ENCODE data around the gene EID2. TPM values are rescaled to one million over a fixed set of nuclear protein-coding genes. Genes with fewer than 3 reads are reported as not detected.
A peak's percentile ranks its signal among the peaks of the same experiment; 100 is the strongest.

EID2 gene
- total RNA-seq: 10 to 100 TPM; 13.9 to 32.9 (median 25.3) TPM
- polyA plus RNA-seq: 10 to 100 TPM; 19.2 to 31.7 (median 27.8) TPM
- long read RNA-seq, donor 1, transcript EID2-201 (1 exons, 1,629 nt): major isoform, 27 of 27 reads
- long read RNA-seq, donor 1, partial matches to known transcripts: 0 of 27 reads
- long read RNA-seq, donor 1, other reads (novel, unspliced or antisense): 0 of 27 reads
- long read RNA-seq, donor 2, transcript EID2-201 (1 exons, 1,629 nt): major isoform, 14 of 14 reads
- long read RNA-seq, donor 2, partial matches to known transcripts: 0 of 14 reads
- long read RNA-seq, donor 2, other reads (novel, unspliced or antisense): 0 of 14 reads
- long read RNA-seq, donor 3, transcript EID2-201 (1 exons, 1,629 nt): major isoform, 31 of 31 reads
- long read RNA-seq, donor 3, partial matches to known transcripts: 0 of 31 reads
- long read RNA-seq, donor 3, other reads (novel, unspliced or antisense): 0 of 31 reads
- long read RNA-seq, donor 4, partial matches to known transcripts: 0 of 3 reads
- long read RNA-seq, donor 4, other reads (novel, unspliced or antisense): 0 of 3 reads
- long read RNA-seq, donor 5, transcript EID2-201 (1 exons, 1,629 nt): major isoform, 65 of 65 reads
- long read RNA-seq, donor 5, partial matches to known transcripts: 0 of 65 reads
- long read RNA-seq, donor 5, other reads (novel, unspliced or antisense): 0 of 65 reads
- long read RNA-seq, donor 6, partial matches to known transcripts: 0 of 1 reads
- long read RNA-seq, donor 6, other reads (novel, unspliced or antisense): 0 of 1 reads
- long read RNA-seq, donor 7, transcript EID2-201 (1 exons, 1,629 nt): major isoform, 15 of 15 reads
- long read RNA-seq, donor 7, partial matches to known transcripts: 0 of 15 reads
- long read RNA-seq, donor 7, other reads (novel, unspliced or antisense): 0 of 15 reads
- long read RNA-seq, donor 8, transcript EID2-201 (1 exons, 1,629 nt): major isoform, 27 of 27 reads
- long read RNA-seq, donor 8, partial matches to known transcripts: 0 of 27 reads
- long read RNA-seq, donor 8, other reads (novel, unspliced or antisense): 0 of 27 reads
- long read RNA-seq, donor 9, transcript EID2-201 (1 exons, 1,629 nt): major isoform, 13 of 13 reads
- long read RNA-seq, donor 9, partial matches to known transcripts: 0 of 13 reads
- long read RNA-seq, donor 9, other reads (novel, unspliced or antisense): 0 of 13 reads
- long read RNA-seq, donor 10, transcript EID2-201 (1 exons, 1,629 nt): major isoform, 15 of 15 reads
- long read RNA-seq, donor 10, partial matches to known transcripts: 0 of 15 reads
- long read RNA-seq, donor 10, other reads (novel, unspliced or antisense): 0 of 15 reads

GRCh38 chr19:39539518-39540332 lies at the start of gene EID2:
EID2 (minus strand) TSS chr19:39540161; CDS start chr19:39540079, 82 bp downstream.
- 0 to 1% (median 0%) methylated on average over 21 to 84 of the region's 84 CpGs for WGBS, 4 donors
- peak; percentile 94 to 98 (median 96) for DNase-seq
- Histone ChIP-seq H3K36me3 (replicated peaks in 1 of 2) (no peaks in the 10 kb centered on the region), H3K27me3 (no peaks in the 10 kb centered on the region), H3K27ac (peak within 1 kb of the TSS; percentile 93 to 100 (median 97)), H3K4me1 (replicated peaks in 1 of 2) (peaks cover 10 to 24% of the 10 kb centered on the region in 2 donors), H3K9me3 (replicated peaks in 1 of 3) (no peaks in the 10 kb centered on the region), H3K4me3 (peak within 1 kb of the TSS; percentile 68 to 92 (median 78))
- intact Hi-C loops (cut with DNase I): loop anchor here in 1 of 2 donors (10.0 kb wide), 2 partner anchors 65 to 95 kb away; partner anchors contain the start of gene SUPT5H
- TF ChIP-seq POLR2A (IDR thresholded peaks at IDR 0.05): peak; percentile 92 to 98
- TF ChIP-seq, protein P1, sequence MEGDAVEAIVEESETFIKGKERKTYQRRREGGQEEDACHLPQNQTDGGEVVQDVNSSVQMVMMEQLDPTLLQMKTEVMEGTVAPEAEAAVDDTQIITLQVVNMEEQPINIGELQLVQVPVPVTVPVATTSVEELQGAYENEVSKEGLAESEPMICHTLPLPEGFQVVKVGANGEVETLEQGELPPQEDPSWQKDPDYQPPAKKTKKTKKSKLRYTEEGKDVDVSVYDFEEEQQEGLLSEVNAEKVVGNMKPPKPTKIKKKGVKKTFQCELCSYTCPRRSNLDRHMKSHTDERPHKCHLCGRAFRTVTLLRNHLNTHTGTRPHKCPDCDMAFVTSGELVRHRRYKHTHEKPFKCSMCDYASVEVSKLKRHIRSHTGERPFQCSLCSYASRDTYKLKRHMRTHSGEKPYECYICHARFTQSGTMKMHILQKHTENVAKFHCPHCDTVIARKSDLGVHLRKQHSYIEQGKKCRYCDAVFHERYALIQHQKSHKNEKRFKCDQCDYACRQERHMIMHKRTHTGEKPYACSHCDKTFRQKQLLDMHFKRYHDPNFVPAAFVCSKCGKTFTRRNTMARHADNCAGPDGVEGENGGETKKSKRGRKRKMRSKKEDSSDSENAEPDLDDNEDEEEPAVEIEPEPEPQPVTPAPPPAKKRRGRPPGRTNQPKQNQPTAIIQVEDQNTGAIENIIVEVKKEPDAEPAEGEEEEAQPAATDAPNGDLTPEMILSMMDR (IDR thresholded peaks at IDR 0.05): peak; percentile 68 to 90 (median 82)

DNA sequence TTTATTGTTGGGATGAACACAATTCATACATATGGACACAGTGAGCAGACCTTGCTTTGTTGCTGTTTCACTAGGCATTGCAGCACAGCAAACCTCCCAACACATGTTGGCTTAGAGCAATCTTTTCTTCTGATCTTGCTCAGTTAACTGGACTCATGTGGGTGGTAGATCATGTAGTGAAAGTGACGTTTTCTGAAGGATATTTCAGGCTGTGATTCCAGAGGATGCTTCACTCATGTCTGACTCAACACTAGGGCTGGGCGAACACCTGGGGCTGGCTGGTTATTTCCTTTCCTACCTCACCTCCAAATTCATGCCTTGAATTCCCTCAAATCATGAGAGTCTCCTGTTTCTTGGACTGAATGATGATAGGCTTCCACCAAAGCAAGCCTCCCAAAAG lies 48.1 kb upstream of the EID2 start:
- 19 to 36% (median 35%) methylated on average over 2 of the region's 2 CpGs for WGBS, 4 donors
- no peaks in the 10 kb centered on the region for H3K36me3 ChIP-seq (replicated peaks in 1 of 2)
- no peak overlapping the region for H3K4me3 ChIP-seq
- H3K4me1 ChIP-seq (replicated peaks in 1 of 2): no peaks in the 10 kb centered on the region
- TF ChIP-seq, protein P1 (IDR thresholded peaks at IDR 0.05): no peak
- no peak for TF ChIP-seq POLR2A (IDR thresholded peaks at IDR 0.05)
- intact Hi-C loops (cut with DNase I): no loop called here
- H3K27ac ChIP-seq: no peak overlapping the region
- no peaks in the 10 kb centered on the region for H3K9me3 ChIP-seq (replicated peaks in 1 of 3)
- H3K27me3 ChIP-seq: no peaks in the 10 kb centered on the region
- no peak for DNase-seq

DNA sequence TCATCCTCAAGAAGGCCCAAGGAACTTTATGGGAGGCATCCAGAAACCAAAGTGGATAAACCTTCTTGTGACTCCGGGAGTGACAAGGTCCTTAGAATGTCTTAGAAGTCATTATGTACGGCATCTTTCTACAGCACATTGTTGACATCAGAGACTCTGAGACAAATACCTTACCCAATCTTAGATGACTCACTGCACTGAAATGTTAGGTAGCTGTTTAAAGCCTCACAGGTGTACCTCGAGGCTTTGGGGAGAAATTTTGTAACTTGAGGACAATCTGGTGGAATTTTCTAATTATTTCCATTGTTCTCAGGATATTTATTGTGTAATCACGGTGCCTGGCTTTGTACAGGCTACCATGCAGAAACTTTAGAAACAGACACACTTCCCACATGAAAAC lies 47.5 kb upstream of the EID2 start:
- intact Hi-C loops (cut with DNase I): no loop called here
- Histone ChIP-seq H3K36me3 (replicated peaks in 1 of 2) (no peaks in the 10 kb centered on the region), H3K9me3 (replicated peaks in 1 of 3) (no peaks in the 10 kb centered on the region), H3K27ac (no peak overlapping the region), H3K4me1 (replicated peaks in 1 of 2) (no peaks in the 10 kb centered on the region), H3K4me3 (no peak overlapping the region), H3K27me3 (no peaks in the 10 kb centered on the region)
- DNase-seq: no peak
- TF ChIP-seq POLR2A (IDR thresholded peaks at IDR 0.05): no peak
- TF ChIP-seq, protein P1 (IDR thresholded peaks at IDR 0.05): no peak
- 55 to 63% (median 60%) methylated on average over 4 of the region's 4 CpGs for WGBS, 4 donors

Data from adrenal gland (tissue), 19 donors.